GM19438 (cell line): ENCODE results near the gene C9orf85.
A peak's percentile ranks its signal among the peaks of the same experiment; 100 is the strongest.
"Not testable (repeated sequence)": the region's sequence is repeated elsewhere in the genome, so short reads cannot be mapped to it uniquely, and the experiment has no call there.

Experiments
- ATAC-seq: cut with Tn5 transposase; IDR thresholded peaks from one replicate; pipeline ENCODE4 v1.9.1; 2021; ENCODE audit warnings: low read depth; ENCODE audit not compliant: unreplicated experiment

C9orf85 gene, protein sequence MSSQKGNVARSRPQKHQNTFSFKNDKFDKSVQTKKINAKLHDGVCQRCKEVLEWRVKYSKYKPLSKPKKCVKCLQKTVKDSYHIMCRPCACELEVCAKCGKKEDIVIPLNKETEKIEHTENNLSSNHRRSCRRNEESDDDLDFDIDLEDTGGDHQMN

DNA sequence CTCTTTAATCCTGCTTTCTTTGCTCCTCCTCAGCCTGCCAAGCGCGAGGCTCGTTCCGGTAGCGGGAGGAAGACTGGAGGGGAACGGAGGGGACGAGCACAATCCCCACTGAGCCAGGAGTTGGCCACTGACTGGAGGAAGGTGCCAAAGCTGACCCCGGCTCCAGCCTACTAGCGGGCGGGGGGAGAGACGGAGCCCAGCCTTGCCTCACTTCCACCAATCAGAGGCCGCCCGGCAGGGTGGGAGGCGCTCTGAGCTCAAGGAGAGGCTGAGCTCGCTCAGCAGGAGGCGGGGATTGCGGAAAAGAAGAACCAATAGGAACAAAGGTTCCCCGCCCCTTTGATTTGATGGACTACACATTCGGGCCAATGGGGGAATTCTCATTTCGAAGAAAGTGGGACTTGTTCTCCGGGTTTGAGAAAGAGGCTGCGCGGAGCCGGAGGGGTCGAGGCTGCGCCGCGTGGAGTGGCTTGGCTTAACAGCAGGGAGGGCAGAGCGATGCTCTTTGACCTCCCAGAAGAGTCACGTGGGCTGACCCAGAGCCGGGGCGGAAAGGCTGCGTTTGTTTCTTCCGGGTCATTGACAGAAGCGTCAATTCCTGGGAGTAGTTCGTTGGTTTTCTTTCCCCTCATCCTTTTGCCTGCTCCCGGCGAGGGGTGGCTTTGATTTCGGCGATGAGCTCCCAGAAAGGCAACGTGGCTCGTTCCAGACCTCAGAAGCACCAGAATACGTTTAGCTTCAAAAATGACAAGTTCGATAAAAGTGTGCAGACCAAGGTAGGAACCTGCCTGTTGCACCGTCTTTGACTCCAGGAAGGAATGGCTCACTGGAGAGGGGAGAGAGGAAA lies at the start of gene C9orf85, which contains the start of gene ABHD17B:
Gene C9orf85, plus strand, starts transcription at position 579 of the 847 bp plus-strand sequence. Its CDS starts 96 bp downstream, at position 675.
Gene ABHD17B, minus strand, starts transcription at position 133 of the 847 bp plus-strand sequence. CDS start 36,113 bp downstream, outside the sequence.
- ATAC-seq, result peak; percentile 89

- no peak for ATAC-seq
These were observed 47.8 kb upstream of the C9orf85 start for GRCh38 chr9:71863631-71864030.

DNA sequence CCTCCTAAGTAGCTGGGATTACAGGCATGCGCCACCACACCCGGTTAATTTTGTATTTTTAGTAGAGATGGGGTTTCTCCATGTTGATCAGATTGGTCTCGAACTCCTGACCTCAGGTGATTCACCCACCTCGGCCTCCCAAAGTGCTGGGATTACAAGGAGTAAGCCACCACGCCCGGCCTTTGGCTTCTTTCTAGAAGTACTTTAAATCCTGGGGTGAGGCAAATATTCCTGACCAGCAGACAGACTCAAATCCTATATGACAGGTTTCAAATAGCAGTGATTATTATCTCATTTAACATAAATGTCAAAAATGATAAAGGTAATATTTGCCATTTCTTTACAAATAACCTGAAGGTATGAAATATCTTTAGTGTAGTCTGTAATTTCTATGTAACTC lies 36.1 kb upstream of the C9orf85 start:
- no peak for ATAC-seq

DNA sequence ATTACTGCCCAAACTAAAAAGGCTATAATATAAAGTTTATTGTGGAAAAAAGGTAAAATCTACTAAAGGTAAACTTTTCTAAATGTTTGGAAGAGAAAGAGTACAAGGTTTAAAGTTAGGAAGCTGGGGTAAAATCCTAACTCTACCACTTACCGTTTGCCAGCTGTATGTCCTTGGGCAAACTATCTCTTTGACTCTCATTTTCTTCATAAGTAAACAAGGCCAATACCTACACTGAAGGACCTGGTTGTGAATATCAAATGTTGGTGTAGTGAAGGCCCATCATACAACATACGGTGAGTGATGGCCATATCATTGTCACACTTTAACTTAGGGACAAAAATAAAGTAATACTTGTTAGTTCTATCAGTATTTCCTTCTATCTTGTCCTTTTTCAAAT lies 35.3 kb upstream of the C9orf85 start:
- ATAC-seq, result no peak

DNA sequence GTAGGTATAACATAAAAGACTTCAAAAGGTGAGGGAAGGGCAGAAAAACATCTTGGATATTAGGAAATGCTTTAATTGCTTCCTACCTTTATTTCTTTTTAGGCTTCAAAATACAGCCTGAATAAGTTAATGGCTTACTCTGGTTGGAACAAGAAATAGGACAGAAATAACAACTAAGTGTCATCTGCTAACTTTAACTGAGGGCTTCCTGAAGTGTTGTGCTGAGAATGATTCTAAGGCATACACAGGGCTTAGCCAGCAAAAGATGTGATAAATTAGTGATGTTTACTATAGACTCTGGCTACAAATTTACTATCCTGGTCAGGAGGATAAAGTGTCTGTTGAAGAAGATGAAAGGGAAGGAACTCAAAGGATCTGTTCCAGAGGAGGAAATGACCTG lies 34.6 kb upstream of the C9orf85 start:
- ATAC-seq, result no peak

DNA sequence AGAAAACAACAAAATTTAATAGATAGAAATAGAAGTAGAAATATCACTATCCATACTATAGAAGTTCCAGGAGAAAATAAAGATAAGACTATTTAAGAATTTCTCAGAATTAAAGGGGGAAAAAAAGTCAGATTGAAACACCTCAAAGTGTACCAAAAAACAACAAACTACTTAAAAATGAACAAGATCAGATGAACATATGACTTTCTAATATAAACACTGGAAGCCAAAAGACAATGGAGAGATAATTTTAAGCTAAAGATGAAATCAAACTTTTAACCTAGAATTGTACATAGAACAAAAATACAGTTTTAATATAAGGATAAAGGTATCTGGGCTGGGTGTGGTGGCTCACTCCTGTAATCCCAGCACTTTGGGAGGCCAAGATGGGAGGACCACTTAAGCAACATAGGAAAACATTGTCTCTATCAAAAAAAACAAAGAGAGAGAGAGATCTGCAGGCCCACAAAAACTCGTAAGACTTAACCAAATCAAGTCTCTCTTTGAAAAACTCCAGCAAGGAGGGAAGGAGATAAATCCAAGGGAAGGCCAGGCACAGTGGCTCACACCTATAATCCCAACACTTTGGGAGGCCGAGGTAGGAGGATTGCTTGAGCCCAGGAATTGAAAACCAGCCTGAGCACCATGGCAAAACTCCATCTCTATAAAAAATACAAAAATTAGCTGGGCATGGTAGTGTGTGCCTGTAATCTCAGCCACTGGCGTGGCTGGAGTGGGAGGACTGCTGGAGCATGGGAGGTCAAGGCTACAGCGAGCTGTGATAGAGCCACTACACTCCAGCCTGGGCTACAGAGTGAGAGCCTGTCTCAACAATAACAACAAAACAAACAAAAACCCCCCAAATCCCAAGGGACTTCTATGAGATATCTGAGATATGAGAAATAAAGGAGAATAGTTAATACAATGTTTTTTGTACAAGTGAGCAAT lies 32.8 kb upstream of the C9orf85 start:
- ATAC-seq, result no peak

DNA sequence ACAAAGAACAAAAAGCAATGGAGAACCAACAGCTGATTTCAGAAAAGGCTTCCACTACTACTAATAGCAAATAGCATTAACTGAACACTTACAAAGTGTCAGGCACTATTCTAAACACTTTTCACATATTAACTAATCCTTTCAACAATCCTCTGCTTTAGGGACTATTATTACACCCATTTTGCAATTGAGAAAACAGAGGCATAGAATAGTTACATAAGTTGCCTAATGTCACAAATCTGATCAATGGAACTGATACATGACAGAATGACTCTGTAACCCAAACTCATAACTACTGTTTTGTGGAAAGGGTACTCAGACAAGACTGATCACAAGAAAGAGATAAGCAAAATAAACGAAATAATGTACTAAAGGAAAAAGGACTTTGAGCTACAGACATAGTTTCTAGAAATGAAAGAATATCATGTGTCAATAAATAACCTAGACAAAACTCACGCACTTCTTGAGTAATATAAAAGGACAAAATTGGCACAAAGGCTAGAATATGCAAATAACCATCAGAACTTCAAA lies 31.7 kb upstream of the C9orf85 start:
- ATAC-seq, result no peak

- ATAC-seq, result no peak
These were observed 27.4 kb upstream of the C9orf85 start for GRCh38 chr9:71884005-71884404.

GRCh38 chr9:71885467-71885866 lies 26.0 kb upstream of the C9orf85 start:
- no peak for ATAC-seq

DNA sequence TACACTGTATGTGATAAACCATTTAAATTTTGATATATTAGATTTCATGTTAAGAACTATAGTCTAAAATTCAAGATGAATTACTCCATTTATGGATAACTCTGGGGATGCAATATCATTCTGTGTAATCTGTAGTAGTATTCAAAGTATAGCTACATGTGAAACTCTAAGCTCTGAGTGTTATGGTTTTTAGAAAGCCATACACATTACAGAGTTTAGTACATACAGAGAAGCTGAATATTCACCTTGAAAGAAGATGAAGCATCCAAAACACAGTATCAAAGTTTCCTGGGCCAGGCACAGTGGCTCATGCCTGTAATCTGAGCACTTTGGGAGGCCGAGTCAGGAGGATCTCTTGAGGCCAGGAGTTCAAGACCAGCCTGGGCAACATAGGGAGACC lies 25.4 kb upstream of the C9orf85 start:
- ATAC-seq, result no peak

GRCh38 chr9:71886541-71886940 lies 24.9 kb upstream of the C9orf85 start:
- ATAC-seq, result no peak

GRCh38 chr9:71887362-71887761 lies 24.1 kb upstream of the C9orf85 start:
- ATAC-seq, result no peak

DNA sequence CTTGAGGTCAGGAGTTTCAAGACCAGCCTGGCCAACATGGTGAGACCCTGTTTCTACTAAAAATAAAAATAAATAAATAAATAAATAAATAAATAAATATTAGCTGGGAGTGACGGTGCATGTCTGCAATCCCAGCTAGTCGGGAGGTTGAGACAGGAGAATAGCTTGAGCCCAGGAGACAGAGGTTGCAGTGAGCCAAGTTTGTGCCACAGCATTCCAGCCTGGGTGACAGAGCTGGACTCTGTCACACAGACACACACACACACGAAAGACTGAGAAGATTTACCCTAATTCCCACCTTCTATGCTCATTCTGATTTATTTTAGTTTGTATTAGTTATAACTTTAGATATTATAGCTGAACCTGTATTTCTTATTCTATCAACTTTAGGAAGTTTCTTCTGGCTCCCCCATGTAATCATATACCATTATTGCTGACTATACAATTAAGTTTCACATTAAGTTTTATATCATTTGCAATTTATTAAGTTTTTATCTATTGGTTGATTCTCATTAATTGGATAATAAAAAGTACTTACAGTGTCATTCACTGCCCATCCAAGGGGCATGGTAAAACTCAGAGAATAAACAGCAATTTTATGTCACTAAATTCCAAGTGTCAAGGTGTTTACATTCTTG lies 21.3 kb upstream of the C9orf85 start:
- ATAC-seq, result no peak

DNA sequence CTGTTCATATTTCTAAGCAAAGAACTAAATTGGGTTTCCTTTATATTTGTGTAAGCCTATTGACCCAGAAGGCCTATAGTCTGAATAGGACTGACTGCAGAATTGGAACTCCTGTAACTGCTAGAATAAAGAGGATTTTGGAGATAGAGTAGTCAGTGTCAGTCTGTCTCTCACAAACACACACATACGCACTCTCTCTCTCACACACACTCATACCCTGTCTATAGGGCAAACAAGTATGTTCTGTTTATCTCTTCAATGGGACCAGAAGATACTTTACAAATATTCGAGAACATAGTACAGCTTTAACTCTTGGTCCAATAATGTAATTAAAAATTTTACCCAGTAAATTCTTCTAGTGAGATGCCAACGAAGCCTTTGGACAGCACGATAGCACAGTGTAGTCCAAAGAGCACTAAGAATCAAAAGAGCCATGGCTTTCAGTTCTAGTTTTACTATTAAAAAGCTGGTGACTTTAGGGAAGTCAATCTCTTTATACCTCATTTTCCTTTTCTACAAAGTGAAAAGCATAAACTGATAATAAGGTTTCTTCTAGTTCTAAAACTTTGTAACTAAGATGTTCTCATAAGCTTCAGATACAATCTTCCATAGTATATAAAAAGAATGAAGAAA lies 19.8 kb upstream of the C9orf85 start:
- ATAC-seq, result no peak

GRCh38 chr9:71895117-71895516 lies 16.3 kb upstream of the C9orf85 start:
- peak; percentile 57 for ATAC-seq

- ATAC-seq, result no peak
These were observed 15.5 kb upstream of the C9orf85 start for GRCh38 chr9:71895955-71896354.

- ATAC-seq, result no peak
These were observed 14.7 kb upstream of the C9orf85 start for GRCh38 chr9:71896761-71897160.

DNA sequence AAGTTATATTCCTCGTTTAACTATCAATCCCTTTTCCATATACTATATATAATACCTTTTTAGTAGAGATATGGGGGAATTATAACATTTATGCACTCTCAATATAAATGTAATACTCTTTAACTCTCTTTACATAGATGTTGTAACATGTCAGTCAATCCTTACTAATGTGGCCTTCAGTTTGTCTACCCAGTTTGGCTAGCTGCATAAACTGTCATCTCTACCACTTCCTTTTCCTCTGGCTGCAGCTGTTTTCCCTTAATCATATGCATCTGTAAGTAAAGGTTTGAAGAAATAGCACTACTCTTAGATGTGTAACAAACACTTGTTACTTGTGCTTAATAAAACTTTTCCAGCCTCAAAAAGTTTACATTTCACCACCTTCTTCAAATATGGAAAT lies 13.9 kb upstream of the C9orf85 start:
- ATAC-seq, result peak; percentile 56

- ATAC-seq, result not testable (repeated sequence)
These were observed 12.7 kb upstream of the C9orf85 start for GRCh38 chr9:71898756-71899155.
